Endothelial cell of umbilical vein (primary cell): Measurements from ENCODE around the gene DLG3. TPM values are rescaled to one million over a fixed set of nuclear protein-coding genes. Genes with fewer than 3 reads are reported as not detected.

ENCODE experiments used
- BruUV-seq: library from RNA; stranded (reverse); fragments of 400-500 nt; replicated peaks from 2 replicates; lab custom pipeline; 2021; lab: Mats Ljungman, UMichigan
- CTCF ChIA-PET: fragments of 300-600, 350-600 bp; sonication (Branson Sonifier 250); formaldehyde crosslinking; loops from one replicate; lab custom pipeline; 2021; ENCODE audit warnings: antibody characterized with exemption, inconsistent platforms; lab: Charles Lee
- POLR2A ChIA-PET: fragments of 300-600, 350-600 bp; sonication (Branson Sonifier 250); formaldehyde crosslinking; loops from one replicate; lab custom pipeline; 2021; ENCODE audit warnings: antibody characterized with exemption, inconsistent platforms; lab: Charles Lee
- DNase-seq: peaks from one replicate; pipeline ENCODE4 v3.0.0-alpha.2; 2011; ENCODE audit warnings: low read depth, low spot score
- FAIRE-seq: peaks from 2 replicates; lab custom pipeline; 2011; peaks lifted over from hg19 to GRCh38; lab: Jason Lieb, UNC
- H2AFZ ChIP-seq: 2 replicates; pipeline ENCODE4 v1.6.0; 2012; ENCODE audit warnings: low read depth, low read length, control low read depth, inconsistent platforms
- H3K27ac ChIP-seq: 2 replicates; pipeline ENCODE4 v1.5.1; 2011; ENCODE audit warnings: low read depth, mild to moderate bottlenecking, control low read depth, low read length, moderate library complexity; ENCODE audit not compliant: insufficient read depth
- H3K27me3 ChIP-seq, 2 experiments: 2 replicates each; pipeline versions ENCODE4 v1.6.0 to v1.6.1; 2011; ENCODE audit warnings: low read length in 2 of 2, mixed read lengths in 1 of 2; ENCODE audit not compliant: control insufficient read depth in 2 of 2, insufficient read depth in 2 of 2
- H3K36me3 ChIP-seq, 2 experiments: 2 replicates in 1 of 2; 3 replicates in 1 of 2; pipeline ENCODE4 v1.5.1; 2011; ENCODE audit warnings: low read length in 2 of 2, mild to moderate bottlenecking in 1 of 2, moderate library complexity in 1 of 2; ENCODE audit not compliant: control insufficient read depth in 2 of 2, insufficient read depth in 2 of 2; ENCODE audit errors: extremely low read depth in 1 of 2
- H3K4me1 ChIP-seq: 3 replicates; pipeline ENCODE4 v1.5.1; 2011; ENCODE audit warnings: mild to moderate bottlenecking, low read length; ENCODE audit not compliant: control insufficient read depth, insufficient read depth; ENCODE audit errors: extremely low read depth
- H3K4me2 ChIP-seq: 2 replicates; pipeline ENCODE4 v1.6.1; 2011; ENCODE audit warnings: low read length, control low read depth, mixed read lengths; ENCODE audit not compliant: insufficient read depth
- H3K4me3 ChIP-seq, 3 experiments: fragments of 200-600 bp in 1 of 3; sonication (generic), shearing (Covaris generic) in 1 of 3; replicated peaks in 1 of 3; 2 replicates each; pipeline ENCODE4 v1.5.1; 2011 to 2016; ENCODE audit warnings: control low read depth in 3 of 3, low read length in 3 of 3, mild to moderate bottlenecking in 2 of 3, inconsistent platforms in 1 of 3, low read depth in 1 of 3, moderate library complexity in 1 of 3; ENCODE audit not compliant: insufficient read depth in 1 of 3
- H3K79me2 ChIP-seq: 2 replicates; pipeline ENCODE4 v1.6.0; 2012; ENCODE audit warnings: low read length, inconsistent platforms; ENCODE audit not compliant: control insufficient read depth, insufficient read depth
- H3K9ac ChIP-seq: replicated peaks from 2 replicates; pipeline ENCODE3; 2011; ENCODE audit warnings: low read length, control low read depth; ENCODE audit not compliant: insufficient read depth; ENCODE audit errors: extremely low read depth
- H3K9me1 ChIP-seq: replicated peaks from 3 replicates; pipeline ENCODE4 v1.6.0; 2011; ENCODE audit warnings: mild to moderate bottlenecking, low read length; ENCODE audit not compliant: control insufficient read depth, insufficient read depth; ENCODE audit errors: extremely low read depth
- H3K9me3 ChIP-seq: replicated peaks from 2 replicates; pipeline ENCODE4 v1.5.1; 2012; ENCODE audit warnings: low read length, inconsistent platforms; ENCODE audit not compliant: control insufficient read depth, insufficient read depth
- H4K20me1 ChIP-seq: replicated peaks from 2 replicates; pipeline ENCODE3; 2011; ENCODE audit warnings: mild to moderate bottlenecking, low read length; ENCODE audit not compliant: control insufficient read depth, insufficient read depth; ENCODE audit errors: extremely low read depth
- EZH2 ChIP-seq: IDR thresholded peaks from 2 replicates; pipeline ENCODE4 v1.6.1; 2012; ENCODE audit warnings: borderline replicate concordance, low read depth, mild to moderate bottlenecking, moderate library complexity, low read length, inconsistent platforms; ENCODE audit not compliant: severe bottlenecking
- FOS ChIP-seq: IDR thresholded peaks from 2 replicates; pipeline ENCODE4 v1.6.1; 2011; ENCODE audit warnings: mild to moderate bottlenecking, low read length, moderate library complexity, borderline replicate concordance; ENCODE audit not compliant: insufficient read depth
- GATA2 ChIP-seq: IDR thresholded peaks from 2 replicates; pipeline ENCODE4 v1.7.0; 2011; ENCODE audit warnings: low read depth, mild to moderate bottlenecking, moderate library complexity, mixed read lengths, low read length; ENCODE audit not compliant: insufficient read length, insufficient read depth
- JUN ChIP-seq: IDR thresholded peaks from 2 replicates; pipeline ENCODE4 v1.6.1; 2011; ENCODE audit warnings: borderline replicate concordance, low read depth; ENCODE audit not compliant: insufficient read length, insufficient read depth
- MAX ChIP-seq: IDR thresholded peaks from 2 replicates; pipeline ENCODE4 v1.6.1; 2011; ENCODE audit not compliant: insufficient read depth, insufficient read length
- MYC ChIP-seq: IDR thresholded peaks from one replicate; pipeline ENCODE4 v1.6.1; 2011; ENCODE audit warnings: mild to moderate bottlenecking, low read depth, low read length
- POLR2A ChIP-seq: IDR thresholded peaks from 2 replicates; pipeline ENCODE4 v1.6.1; 2012; ENCODE audit warnings: low read depth, mild to moderate bottlenecking, control low read depth, low read length
- POLR2AphosphoS5 ChIP-seq: IDR thresholded peaks from 2 replicates; pipeline ENCODE4 v1.6.1; 2012; ENCODE audit warnings: low read depth, mild to moderate bottlenecking, control low read depth, low read length, moderate library complexity; ENCODE audit not compliant: insufficient read depth
- dilution Hi-C: fragments of 300-500 bp; cut with MboI; formaldehyde crosslinking; loops from one replicate; pipeline ENCODE4 v1.15.0; 2019; ENCODE audit warnings: low sequenced_read_pairs; ENCODE audit not compliant: extremely low pct_ligation_motif_present
- intact Hi-C: fragments of 100-400 bp; cut with micrococcal nuclease; formaldehyde crosslinking; loops from one replicate; pipeline ENCODE4 v1.10.0; 2022
- polyA plus RNA-seq, 4 experiments: library from polyadenylated mRNA; depleted of rRNA in 3 of 4; stranded (reverse) in 3 of 4; unstranded in 1 of 4; fragments of >200 nt; gene quantifications; 2 replicates each; pipeline versions ENCODE4 v1.2.1 to v1.2.3, GENCODE V29; 2011 to 2012; ENCODE audit warnings: missing spikeins in 1 of 4
- total RNA-seq: library from RNA; stranded (reverse); gene quantifications from 2 replicates; pipeline ENCODE4 v1.2.3, GENCODE V29; 2021
- TF ChIP-seq, protein P1 (sequence below), 2 donors: IDR thresholded peaks; 1 replicate in 1 of 2; 2 replicates in 1 of 2; pipeline ENCODE4 v1.5.1; 2011; ENCODE audit warnings: low read length in 2 of 2, mild to moderate bottlenecking in 2 of 2, moderate library complexity in 2 of 2, control low read depth in 1 of 2, inconsistent platforms in 1 of 2, low read depth in 1 of 2; ENCODE audit not compliant: insufficient read depth in 1 of 2; ENCODE audit errors: extremely low read depth in 1 of 2

The DLG3 gene
- total and polyA plus RNA-seq, 2 donors (not counting 3 experiments of a cell fraction or from before 2014, with no cell fraction given) = 1.2 to 3.2 TPM

- Histone ChIP-seq H3K4me2 (no peak overlapping the region), H3K4me3 (no peak overlapping the region), H3K4me1 (no peaks in the 10 kb centered on the region), H3K9me1 (no peaks in the 10 kb centered on the region), H3K27me3 (no peaks in the 10 kb centered on the region), H4K20me1 (no peaks in the 10 kb centered on the region), H3K9me3 (no peaks in the 10 kb centered on the region), H2AFZ (no peak overlapping the region), H3K36me3 (no peaks in the 10 kb centered on the region), H3K9ac (no peak overlapping the region), H3K79me2 (no peaks in the 10 kb centered on the region), H3K27ac (no peak overlapping the region)
- intact Hi-C loops (no loop called here), dilution Hi-C loops (no loop called here)
- ChIA-PET CTCF (no interaction called here), POLR2A (no interaction called here)
- TF ChIP-seq MAX (no peak), EZH2 (no peak), POLR2A (no peak), FOS (no peak), JUN (no peak), MYC (no peak), GATA2 (no peak), POLR2AphosphoS5 (no peak)
- TF ChIP-seq, protein P1, sequence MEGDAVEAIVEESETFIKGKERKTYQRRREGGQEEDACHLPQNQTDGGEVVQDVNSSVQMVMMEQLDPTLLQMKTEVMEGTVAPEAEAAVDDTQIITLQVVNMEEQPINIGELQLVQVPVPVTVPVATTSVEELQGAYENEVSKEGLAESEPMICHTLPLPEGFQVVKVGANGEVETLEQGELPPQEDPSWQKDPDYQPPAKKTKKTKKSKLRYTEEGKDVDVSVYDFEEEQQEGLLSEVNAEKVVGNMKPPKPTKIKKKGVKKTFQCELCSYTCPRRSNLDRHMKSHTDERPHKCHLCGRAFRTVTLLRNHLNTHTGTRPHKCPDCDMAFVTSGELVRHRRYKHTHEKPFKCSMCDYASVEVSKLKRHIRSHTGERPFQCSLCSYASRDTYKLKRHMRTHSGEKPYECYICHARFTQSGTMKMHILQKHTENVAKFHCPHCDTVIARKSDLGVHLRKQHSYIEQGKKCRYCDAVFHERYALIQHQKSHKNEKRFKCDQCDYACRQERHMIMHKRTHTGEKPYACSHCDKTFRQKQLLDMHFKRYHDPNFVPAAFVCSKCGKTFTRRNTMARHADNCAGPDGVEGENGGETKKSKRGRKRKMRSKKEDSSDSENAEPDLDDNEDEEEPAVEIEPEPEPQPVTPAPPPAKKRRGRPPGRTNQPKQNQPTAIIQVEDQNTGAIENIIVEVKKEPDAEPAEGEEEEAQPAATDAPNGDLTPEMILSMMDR (IDR thresholded peaks at IDR 0.05; ENCODE audit: extremely low read depth in 1 of 2, insufficient read depth in 1 of 2, low read depth in 1 of 2, low read length in 2 of 2) = no peak
- DNase-seq (no peak), FAIRE-seq (no peak)
- BruUV-seq = no TSS peak
Observed at GRCh38 chrX:70410921-70411320, 33.7 kb upstream of the DLG3 start.
